Medulla oblongata (tissue), 1 donor: Measurements from ENCODE around the gene RNF208.
A peak's percentile ranks its signal among the peaks of the same experiment; 100 is the strongest.
"Not testable (repeated sequence)": the region's sequence is repeated elsewhere in the genome, so short reads cannot be mapped to it uniquely, and the experiment has no call there.

Experiments used
- DNase-seq: peaks from one replicate; pipeline ENCODE4 v3.0.0-alpha.2; 2015; ENCODE audit errors: extremely low spot score

The RNF208 gene

DNA sequence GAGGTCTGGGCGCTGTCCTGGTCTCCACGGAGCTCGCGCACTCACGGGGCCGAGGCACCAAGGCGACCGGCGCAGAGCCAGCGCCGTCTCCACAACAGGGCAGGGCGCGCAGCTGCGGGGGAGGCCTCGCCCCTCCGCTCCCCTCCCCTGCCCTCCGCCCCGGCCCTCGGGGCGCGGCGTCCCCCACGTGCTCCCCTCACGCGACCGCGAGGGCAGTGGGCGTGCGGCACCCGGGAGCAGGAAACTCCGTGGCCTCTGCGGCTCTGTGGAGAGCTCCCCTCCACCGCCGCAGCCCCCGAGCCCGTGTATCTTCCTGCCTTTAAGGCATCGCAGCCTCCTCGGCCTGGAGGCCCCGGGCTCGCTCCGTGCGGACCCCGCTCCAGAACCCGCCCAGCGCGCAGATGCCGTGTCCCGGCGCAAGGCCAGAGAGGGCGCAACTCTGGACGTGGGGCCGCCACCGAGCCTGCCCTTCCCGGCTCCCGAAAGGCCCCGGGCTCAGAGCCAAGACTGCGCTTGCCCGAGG, 18.3 kb upstream of the RNF208 start:
- peak; percentile 86 for DNase-seq

DNA sequence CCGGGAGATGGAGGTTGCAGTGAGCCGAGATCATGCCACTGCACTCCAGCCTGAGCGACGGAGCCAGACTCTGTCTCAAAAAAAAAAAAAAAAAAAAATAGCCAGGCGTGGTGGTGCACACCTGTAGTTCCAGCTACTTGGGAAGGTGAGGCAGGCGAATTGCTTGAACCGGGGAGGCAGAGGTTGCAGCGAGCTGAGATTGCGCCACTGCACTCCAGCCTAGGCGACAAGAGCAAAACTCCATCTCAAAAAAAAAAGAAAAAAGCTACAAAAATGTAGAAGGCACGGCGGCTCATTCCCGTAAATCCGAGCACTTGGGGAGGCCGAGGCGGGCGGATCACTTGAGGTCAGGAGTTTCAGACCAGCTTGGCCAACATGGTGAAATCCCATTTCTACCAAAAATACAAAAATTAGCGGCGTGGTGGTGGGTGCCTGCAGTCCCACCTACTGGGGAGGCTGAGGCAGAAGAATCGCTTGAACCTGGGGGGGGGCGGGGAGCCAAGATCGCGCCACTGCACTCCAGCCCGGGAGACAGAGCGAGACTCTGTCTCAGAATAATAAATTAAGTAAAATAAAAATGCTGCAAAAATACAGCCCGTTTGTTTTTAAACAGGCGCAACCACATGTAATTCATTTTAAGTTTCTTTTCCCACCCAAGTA, 17.6 kb upstream of the RNF208 start:
- DNase-seq, result not testable (repeated sequence)

DNA sequence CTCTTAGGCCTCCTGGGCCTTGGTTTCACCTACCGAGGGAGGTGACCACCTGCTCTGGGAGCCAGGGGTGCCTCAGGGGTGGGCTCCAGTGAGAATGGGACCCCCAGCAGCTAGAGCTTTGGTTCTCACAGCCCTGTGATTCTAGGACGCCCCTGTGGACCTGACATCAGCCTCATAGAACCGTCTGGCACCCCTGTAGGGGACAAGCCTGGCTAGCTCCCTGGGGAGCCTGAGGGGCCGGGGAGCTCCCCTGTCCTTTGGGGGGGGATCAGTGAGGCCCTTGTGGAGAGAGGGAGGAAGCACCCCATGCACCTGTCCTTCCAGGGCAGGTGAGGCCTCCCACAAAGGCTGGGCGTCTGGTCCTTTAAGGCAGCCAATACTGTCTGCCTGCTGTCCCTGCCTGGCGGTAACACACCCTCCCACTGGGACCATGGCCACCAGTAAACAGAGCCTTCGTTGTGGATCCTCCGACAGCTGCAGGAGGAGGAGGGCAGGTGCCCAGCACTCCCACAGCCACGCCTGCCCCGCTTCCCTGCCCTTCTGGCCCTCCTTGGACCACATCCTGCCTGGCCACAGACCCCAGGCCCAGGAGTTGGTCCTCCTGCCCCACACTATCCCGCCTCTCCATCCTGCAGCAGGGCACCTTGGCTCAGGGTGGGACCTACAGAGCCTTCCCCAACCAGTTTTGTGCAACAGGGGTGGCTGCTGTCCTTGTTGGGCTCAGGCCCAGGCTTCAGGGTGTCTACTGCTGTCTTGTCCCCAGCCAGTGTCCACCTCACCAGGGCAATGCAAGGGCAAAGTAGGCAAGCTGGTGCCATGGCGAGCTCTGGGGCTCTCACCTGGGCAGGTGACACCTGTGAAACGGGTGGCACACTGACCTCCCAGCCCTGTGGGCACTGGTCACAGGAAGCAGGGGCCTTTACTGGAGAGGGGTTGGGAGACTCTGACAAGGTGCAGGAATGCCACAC, 16.0 kb upstream of the RNF208 start:
- peak; percentile 86 for DNase-seq

DNA sequence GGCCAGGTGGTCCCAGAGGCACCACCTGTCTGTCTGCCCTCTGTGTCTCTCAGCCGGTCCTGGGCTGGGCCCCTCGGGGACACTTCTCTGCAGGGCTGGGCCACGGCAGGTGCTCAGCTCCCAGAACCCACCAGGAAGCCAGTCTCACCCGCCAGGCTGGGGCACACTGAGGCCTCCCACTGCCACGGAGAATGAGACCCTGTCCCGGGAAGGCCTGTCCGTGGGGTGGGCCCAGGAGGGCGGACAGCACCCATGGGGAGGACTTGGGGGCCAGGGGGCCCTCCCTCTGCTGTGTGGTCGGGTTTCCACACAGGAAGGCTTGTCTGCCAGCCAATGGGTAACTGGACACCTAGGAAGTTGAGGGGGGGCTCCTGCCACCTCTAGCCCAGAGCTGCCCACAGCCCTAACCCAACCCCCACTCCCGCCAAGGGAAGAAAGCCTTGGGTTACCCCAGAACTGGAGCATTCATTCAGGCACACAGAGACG, 14.9 kb upstream of the RNF208 start:
- DNase-seq, result no peak

- peak; percentile 85 for DNase-seq
These were observed 14.3 kb upstream of the RNF208 start for GRCh38 chr9:137236238-137236935.

GRCh38 chr9:137235424-137236237, 13.6 kb upstream of the RNF208 start:
- DNase-seq, result no peak

GRCh38 chr9:137234758-137235423, 12.9 kb upstream of the RNF208 start:
- no peak for DNase-seq

DNA sequence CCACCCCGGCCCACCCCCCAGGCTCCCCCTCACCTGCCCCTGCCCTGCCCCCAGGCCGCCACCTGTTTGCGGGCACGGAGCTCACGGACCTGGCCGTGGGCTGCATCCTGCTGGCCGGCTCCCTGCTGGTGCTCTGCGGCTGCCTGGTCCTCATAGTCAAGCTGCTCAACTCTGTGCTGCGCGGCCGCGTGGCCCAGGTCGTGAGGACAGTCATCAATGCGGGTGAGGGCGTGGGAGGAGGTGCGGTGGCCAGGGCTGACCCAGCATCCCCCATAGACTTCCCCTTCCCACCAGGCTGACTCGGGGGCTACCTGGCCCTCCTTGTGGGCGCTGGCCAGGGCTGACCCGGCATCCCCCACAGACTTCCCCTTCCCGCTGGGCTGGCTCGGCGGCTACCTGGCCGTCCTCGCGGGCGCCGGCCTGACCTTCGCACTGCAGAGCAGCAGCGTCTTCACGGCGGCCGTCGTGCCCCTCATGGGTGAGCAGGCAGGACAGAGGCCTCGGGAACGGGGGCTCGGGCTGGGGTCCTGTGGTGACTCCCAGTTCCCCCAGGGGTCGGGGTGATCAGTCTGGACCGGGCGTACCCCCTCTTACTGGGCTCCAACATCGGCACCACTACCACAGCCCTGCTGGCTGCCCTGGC, 12.1 kb upstream of the RNF208 start:
- DNase-seq, result no peak

- no peak for DNase-seq
These were observed 11.3 kb upstream of the RNF208 start for GRCh38 chr9:137233143-137233980.

DNA sequence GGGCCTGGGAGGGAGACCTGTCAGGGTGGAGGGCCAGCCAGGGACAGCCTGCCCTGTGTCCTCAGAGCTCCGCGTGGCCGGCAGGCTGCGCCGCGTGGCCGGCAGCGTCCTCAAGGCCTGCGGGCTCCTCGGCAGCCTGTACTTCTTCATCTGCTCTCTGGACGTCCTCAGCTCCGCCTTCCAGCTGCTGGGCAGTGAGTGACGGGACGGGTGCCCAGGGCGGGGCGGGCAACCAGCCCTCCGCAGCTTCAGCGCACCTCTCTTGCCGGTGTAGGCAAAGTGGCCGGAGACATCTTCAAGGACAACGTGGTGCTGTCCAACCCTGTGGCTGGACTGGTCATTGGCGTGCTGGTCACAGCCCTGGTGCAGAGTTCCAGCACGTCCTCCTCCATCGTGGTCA, 10.5 kb upstream of the RNF208 start:
- no peak for DNase-seq

GRCh38 chr9:137232101-137232500, 10.1 kb upstream of the RNF208 start:
- no peak for DNase-seq

GRCh38 chr9:137231372-137232039, 9.5 kb upstream of the RNF208 start:
- no peak for DNase-seq

- no peak for DNase-seq
These were observed 8.8 kb upstream of the RNF208 start, which contains the start of gene SLC34A3 for GRCh38 chr9:137230705-137231371. TSS of gene SLC34A3 (plus strand) at chr9:137230901. CDS start at chr9:137231703, 802 bp downstream.

- DNase-seq, result no peak
These were observed 8.1 kb upstream of the RNF208 start for GRCh38 chr9:137229903-137230704.

DNA sequence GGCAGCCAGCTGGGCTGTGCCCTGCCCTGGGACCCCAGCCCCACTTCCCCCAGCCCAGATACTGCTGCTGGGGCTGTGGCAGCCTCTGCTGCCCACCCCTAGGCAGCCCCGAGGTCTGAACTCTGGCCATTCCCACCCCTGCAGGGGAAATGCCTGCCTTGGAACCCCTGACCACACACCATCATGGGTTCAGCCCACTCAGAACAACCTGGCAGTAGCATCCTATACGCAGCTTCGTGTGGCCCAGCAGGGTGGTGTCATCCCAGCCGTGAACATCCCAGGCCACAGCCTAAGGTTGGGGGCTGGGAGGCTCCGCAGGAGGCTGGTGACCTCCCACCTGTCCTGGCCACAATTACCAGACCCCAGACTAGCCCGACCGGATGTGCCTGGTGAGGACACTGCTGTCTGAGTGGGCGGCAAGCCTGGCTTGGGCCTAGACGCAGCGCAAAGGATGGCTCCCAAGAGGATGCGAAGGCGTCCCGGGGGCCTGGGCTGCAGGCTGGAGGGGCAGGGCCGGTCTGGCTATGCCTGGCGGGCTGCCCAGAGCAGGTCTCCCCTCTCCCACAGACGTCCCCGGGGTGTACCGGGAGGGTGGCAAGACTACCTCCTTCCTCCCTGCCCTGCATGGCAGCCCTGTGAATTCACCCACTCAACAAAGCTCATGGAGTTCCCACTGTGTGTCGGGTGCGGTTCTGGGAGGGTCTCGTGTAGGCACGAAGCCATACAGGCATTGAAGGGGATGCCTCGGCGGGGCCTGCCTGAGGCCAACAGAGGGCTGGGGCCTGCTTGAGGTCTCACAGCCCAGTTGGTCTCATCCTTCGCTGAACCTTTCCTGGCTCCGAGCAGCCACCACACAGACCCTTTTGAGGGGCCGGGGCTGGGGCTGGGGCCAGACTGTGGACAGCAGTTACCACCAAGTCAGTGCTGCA, 7.2 kb upstream of the RNF208 start:
- no peak for DNase-seq

DNA sequence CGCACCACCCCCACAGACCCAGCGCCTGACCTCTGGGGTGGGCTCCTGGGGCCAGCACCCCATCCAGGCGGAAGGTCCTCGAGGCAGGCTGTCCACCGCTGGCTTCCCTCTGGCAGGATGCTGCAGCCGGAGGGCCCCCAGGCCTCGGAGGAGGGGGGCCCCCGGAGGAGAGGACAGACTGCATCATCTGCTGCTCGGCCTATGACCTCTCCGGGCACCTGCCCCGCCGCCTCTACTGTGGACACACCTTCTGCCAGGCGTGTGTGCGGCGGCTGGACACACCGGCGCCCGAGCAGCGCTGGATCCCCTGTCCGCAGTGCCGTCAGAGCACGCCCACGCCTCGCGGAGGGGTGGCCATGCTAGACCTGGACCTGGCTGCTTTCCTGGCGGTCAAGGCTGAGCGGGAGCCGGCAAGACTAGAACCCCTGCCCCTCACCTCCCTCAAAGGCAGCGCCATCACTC, 6.5 kb upstream of the RNF208 start:
- no peak for DNase-seq
